OCI-LY7 (cell line): ENCODE results near the gene SPRED2.

Source experiments
- EZH2phosphoT487 ChIP-seq: fragments of 200-600 bp; sonication (generic); IDR thresholded peaks from 2 replicates; pipeline ENCODE4 v1.6.1; 2018; ENCODE audit warnings: low read depth, borderline replicate concordance, mild to moderate bottlenecking, mixed run types, antibody characterized with exemption, low read length, moderate library complexity, mixed read lengths
- TF ChIP-seq, protein P1 (sequence below): fragments of 200-600 bp; sonication (generic); conservative IDR thresholded peaks from 2 replicates; pipeline ENCODE4 v1.5.1; 2014; ENCODE audit warnings: mild to moderate bottlenecking, antibody characterized with exemption, low read length, moderate library complexity, mixed read lengths

DNA sequence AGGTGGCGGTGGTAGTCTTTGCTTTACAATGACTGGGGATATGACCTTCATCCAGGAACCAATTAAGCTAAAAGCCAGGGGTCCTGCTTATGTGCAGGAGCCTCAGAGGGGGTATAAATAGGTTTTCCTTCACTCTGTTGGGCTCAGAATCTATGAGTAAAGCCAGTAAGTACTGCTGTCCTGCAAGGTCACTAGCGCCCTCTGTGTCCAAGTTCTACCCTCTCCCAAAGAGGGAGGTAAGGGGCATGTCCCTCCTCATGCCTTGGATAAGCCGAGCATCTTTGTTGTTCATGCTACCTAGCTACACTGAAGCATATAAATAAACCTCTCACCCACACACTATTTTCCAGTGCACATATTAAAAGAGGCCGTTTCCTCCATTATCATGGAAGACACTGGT is 79.4 kb downstream of the SPRED2 start:
- TF ChIP-seq, protein P1, sequence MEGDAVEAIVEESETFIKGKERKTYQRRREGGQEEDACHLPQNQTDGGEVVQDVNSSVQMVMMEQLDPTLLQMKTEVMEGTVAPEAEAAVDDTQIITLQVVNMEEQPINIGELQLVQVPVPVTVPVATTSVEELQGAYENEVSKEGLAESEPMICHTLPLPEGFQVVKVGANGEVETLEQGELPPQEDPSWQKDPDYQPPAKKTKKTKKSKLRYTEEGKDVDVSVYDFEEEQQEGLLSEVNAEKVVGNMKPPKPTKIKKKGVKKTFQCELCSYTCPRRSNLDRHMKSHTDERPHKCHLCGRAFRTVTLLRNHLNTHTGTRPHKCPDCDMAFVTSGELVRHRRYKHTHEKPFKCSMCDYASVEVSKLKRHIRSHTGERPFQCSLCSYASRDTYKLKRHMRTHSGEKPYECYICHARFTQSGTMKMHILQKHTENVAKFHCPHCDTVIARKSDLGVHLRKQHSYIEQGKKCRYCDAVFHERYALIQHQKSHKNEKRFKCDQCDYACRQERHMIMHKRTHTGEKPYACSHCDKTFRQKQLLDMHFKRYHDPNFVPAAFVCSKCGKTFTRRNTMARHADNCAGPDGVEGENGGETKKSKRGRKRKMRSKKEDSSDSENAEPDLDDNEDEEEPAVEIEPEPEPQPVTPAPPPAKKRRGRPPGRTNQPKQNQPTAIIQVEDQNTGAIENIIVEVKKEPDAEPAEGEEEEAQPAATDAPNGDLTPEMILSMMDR = peak; percentile 68
- TF ChIP-seq EZH2phosphoT487 = no peak
